NCI-H226 (cell line): ENCODE results near the gene CACNA1C.
"Not testable (repeated sequence)": the region's sequence is repeated elsewhere in the genome, so short reads cannot be mapped to it uniquely, and the experiment has no call there.

Experiments
- DNase-seq: peaks from one replicate; pipeline ENCODE4 v3.0.0-alpha.2; 2015

Gene CACNA1C

GRCh38 chr12:2236506-2237294 lies 183.9 kb downstream of the CACNA1C start:
- no peak for DNase-seq

GRCh38 chr12:2238111-2238510 lies 185.3 kb downstream of the CACNA1C start:
- DNase-seq, result no peak

- no peak for DNase-seq
Measured at GRCh38 chr12:2239381-2239871, 186.6 kb downstream of the CACNA1C start.

GRCh38 chr12:2240390-2240789 lies 187.6 kb downstream of the CACNA1C start:
- DNase-seq, result no peak

GRCh38 chr12:2240984-2241383 lies 188.2 kb downstream of the CACNA1C start:
- DNase-seq, result peak; percentile 15

GRCh38 chr12:2242216-2242615 lies 189.4 kb downstream of the CACNA1C start:
- DNase-seq, result no peak

GRCh38 chr12:2242816-2243215 lies 190.0 kb downstream of the CACNA1C start:
- DNase-seq, result no peak

GRCh38 chr12:2243275-2243674 lies 190.5 kb downstream of the CACNA1C start:
- DNase-seq, result no peak

- DNase-seq, result peak; percentile 93
Measured at GRCh38 chr12:2244013-2244861, 191.4 kb downstream of the CACNA1C start.

- DNase-seq, result no peak
Measured at GRCh38 chr12:2246358-2246757, 193.6 kb downstream of the CACNA1C start.

GRCh38 chr12:2247120-2247519 lies 194.3 kb downstream of the CACNA1C start:
- DNase-seq, result no peak

- no peak for DNase-seq
Measured at GRCh38 chr12:2247596-2247995, 194.8 kb downstream of the CACNA1C start.

GRCh38 chr12:2248087-2248900 lies 195.5 kb downstream of the CACNA1C start:
- DNase-seq, result no peak

- DNase-seq, result no peak
Measured at GRCh38 chr12:2248901-2249381, 196.2 kb downstream of the CACNA1C start.

GRCh38 chr12:2250797-2251196 lies 198.0 kb downstream of the CACNA1C start:
- DNase-seq, result no peak

- DNase-seq, result no peak
Measured at GRCh38 chr12:2251526-2252209, 198.9 kb downstream of the CACNA1C start.

GRCh38 chr12:2255311-2255710 lies 202.5 kb downstream of the CACNA1C start:
- DNase-seq, result no peak

GRCh38 chr12:2255731-2256130 lies 202.9 kb downstream of the CACNA1C start:
- DNase-seq, result not testable (repeated sequence)

GRCh38 chr12:2256453-2256852 lies 203.7 kb downstream of the CACNA1C start:
- no peak for DNase-seq

- no peak for DNase-seq
Measured at GRCh38 chr12:2256915-2257314, 204.1 kb downstream of the CACNA1C start.

GRCh38 chr12:2258025-2258424 lies 205.2 kb downstream of the CACNA1C start:
- DNase-seq, result peak; percentile 44

GRCh38 chr12:2259369-2259768 lies 206.6 kb downstream of the CACNA1C start:
- DNase-seq, result no peak
